Esophagus muscularis mucosa (tissue), 4 donors: ENCODE results near the gene CTSO. TPM values are rescaled to one million over a fixed set of nuclear protein-coding genes. Genes with fewer than 3 reads are reported as not detected.

Source experiments
- DNase-seq: peaks from one replicate; pipeline ENCODE4 v3.0.0-alpha.2; 2017; ENCODE audit errors: extremely low spot score
- H3K27ac ChIP-seq, 4 donors: fragments of 200-600 bp; sonication (generic); replicated peaks in 1 of 4; 1 replicate in 3 of 4; 2 replicates in 1 of 4; pipeline ENCODE4 v1.5.1; 2016 to 2019; ENCODE audit warnings: mild to moderate bottlenecking in 1 of 4
- H3K27me3 ChIP-seq, 4 donors: fragments of 200-600 bp; sonication (generic); one replicate each; pipeline versions ENCODE4 v1.5.1 to v1.6.0; 2016 to 2019
- H3K36me3 ChIP-seq, 4 donors: fragments of 200-600 bp; sonication (generic); one replicate each; pipeline ENCODE4 v1.5.1; 2016 to 2019
- H3K4me1 ChIP-seq, 4 donors: fragments of 200-600 bp; sonication (generic); one replicate each; pipeline ENCODE4 v1.5.1; 2016 to 2019
- H3K4me3 ChIP-seq, 4 donors: fragments of 200-600 bp; sonication (generic); 1 replicate in 2 of 4; 2 replicates in 2 of 4; pipeline ENCODE4 v1.5.1; 2016 to 2019; ENCODE audit warnings: mild to moderate bottlenecking in 4 of 4, moderate library complexity in 1 of 4
- H3K9me3 ChIP-seq, 4 donors: fragments of 200-600 bp; sonication (generic); 1 replicate in 3 of 4; 2 replicates in 1 of 4; pipeline ENCODE4 v1.5.1; 2016 to 2019
- EP300 ChIP-seq: sonication (generic); formaldehyde crosslinking; IDR thresholded peaks from one replicate; pipeline ENCODE4 v1.6.1; 2017; ENCODE audit warnings: antibody characterized with exemption
- POLR2A ChIP-seq: fragments of 450-650 bp; IDR thresholded peaks from one replicate; pipeline ENCODE4 v1.6.1; 2017; ENCODE audit warnings: antibody characterized with exemption, moderate library complexity, mild to moderate bottlenecking, low read depth
- POLR2AphosphoS5 ChIP-seq, 2 donors: sonication (generic); formaldehyde crosslinking; IDR thresholded peaks; one replicate each; pipeline ENCODE4 v1.6.1; 2017; ENCODE audit warnings: antibody characterized with exemption in 2 of 2
- WGBS: methylation state at CpG from one replicate; pipeline ENCODE4 v1.1.5; 2018; 5-methylcytosine and 5-hydroxymethylcytosine counted together
- intact Hi-C: fragments of 100-400 bp; cut with DNase I; formaldehyde crosslinking; loops from one replicate; pipeline ENCODE4 v1.15.1; 2023
- total RNA-seq, 4 donors: library from RNA; depleted of rRNA; stranded (reverse); fragments of >200 nt; gene quantifications; one replicate each; pipeline versions ENCODE4 v1.1.0 to v1.2.1, GENCODE V29; 2016
- TF ChIP-seq, protein P1 (sequence below), 3 experiments: fragments of 200-600 bp in 2 of 3; fragments of 450-650 bp in 1 of 3; sonication (generic) in 2 of 3; IDR thresholded peaks; one replicate each; pipeline ENCODE4 v1.5.1; 2017 to 2019; ENCODE audit warnings: antibody characterized with exemption in 3 of 3, mild to moderate bottlenecking in 2 of 3, moderate library complexity in 1 of 3

Gene CTSO
- total RNA-seq, 4 donors from 2014 or later, result 18.8 to 22.8 (median 21.3) TPM

DNA sequence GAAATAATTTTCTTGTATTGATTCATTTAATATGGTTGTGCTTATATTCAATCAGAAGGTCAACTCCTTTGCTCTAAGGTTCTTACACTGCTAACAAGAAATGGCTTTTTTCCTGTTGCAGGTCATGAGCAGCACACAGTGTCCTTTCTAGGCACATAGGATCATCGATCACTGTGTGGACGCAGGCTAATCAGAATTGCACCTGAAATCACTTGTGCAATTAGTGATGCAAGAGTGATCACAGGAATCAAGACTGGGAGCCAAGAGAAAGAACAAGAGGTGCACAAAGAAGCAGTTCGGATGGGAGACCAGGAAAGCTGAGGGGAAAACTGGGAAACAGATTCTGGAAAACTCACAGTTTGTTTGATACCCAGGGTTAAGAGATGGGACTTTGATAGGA lies 29.0 kb downstream of the CTSO start:
- 67% methylated on average over 3 of the region's 3 CpGs for WGBS

DNA sequence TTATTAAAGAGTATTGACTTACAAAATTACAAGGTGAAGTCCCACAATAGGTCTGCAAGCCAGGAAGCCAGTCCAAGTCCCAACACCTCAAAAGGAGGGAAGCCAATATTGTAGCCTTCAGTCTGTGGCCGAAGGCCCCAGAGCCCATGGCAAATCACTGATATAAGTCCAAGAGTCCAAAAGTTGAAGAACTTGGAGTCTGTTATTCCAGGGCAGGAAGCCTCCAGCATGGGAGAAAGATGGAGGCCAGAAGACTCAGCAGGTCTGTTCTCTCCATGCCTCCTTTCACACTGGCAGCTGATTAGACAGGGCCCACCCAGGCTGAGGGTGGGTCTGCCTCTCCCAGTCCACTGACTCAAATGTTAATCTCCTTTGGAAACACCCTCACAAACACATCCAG lies 32.1 kb downstream of the CTSO start:
- H3K27me3 ChIP-seq, result no peaks in the 10 kb centered on the region
- DNase-seq, result no peak
- no peak overlapping the region for H3K27ac ChIP-seq
- WGBS, result 80% methylated on average over 1 of the region's 1 CpG
- H3K9me3 ChIP-seq, result no peaks in the 10 kb centered on the region
- intact Hi-C loops, result no loop called here
- H3K36me3 ChIP-seq, result peaks cover 0 to 19% (median 0%) of the 10 kb centered on the region in 4 donors
- no peaks in the 10 kb centered on the region for H3K4me1 ChIP-seq
- TF ChIP-seq POLR2A, result no peak
- TF ChIP-seq, protein P1, sequence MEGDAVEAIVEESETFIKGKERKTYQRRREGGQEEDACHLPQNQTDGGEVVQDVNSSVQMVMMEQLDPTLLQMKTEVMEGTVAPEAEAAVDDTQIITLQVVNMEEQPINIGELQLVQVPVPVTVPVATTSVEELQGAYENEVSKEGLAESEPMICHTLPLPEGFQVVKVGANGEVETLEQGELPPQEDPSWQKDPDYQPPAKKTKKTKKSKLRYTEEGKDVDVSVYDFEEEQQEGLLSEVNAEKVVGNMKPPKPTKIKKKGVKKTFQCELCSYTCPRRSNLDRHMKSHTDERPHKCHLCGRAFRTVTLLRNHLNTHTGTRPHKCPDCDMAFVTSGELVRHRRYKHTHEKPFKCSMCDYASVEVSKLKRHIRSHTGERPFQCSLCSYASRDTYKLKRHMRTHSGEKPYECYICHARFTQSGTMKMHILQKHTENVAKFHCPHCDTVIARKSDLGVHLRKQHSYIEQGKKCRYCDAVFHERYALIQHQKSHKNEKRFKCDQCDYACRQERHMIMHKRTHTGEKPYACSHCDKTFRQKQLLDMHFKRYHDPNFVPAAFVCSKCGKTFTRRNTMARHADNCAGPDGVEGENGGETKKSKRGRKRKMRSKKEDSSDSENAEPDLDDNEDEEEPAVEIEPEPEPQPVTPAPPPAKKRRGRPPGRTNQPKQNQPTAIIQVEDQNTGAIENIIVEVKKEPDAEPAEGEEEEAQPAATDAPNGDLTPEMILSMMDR (IDR thresholded peaks at IDR 0.05), result no peak
- no peak overlapping the region for H3K4me3 ChIP-seq

More for the DNA sequence above, 29.0 kb downstream of the CTSO start:
- Histone ChIP-seq H3K36me3 (peaks cover 0 to 41% (median 8%) of the 10 kb centered on the region in 4 donors), H3K4me3 (no peak overlapping the region), H3K27me3 (no peaks in the 10 kb centered on the region), H3K4me1 (no peaks in the 10 kb centered on the region), H3K27ac (no peak overlapping the region), H3K9me3 (no peaks in the 10 kb centered on the region)
- intact Hi-C loops, result no loop called here
- DNase-seq, result no peak
- TF ChIP-seq, protein P1 (IDR thresholded peaks at IDR 0.05), result no peak
- TF ChIP-seq EP300 (no peak), POLR2A (no peak), POLR2AphosphoS5 (IDR thresholded peaks at IDR 0.05) (no peak)

DNA sequence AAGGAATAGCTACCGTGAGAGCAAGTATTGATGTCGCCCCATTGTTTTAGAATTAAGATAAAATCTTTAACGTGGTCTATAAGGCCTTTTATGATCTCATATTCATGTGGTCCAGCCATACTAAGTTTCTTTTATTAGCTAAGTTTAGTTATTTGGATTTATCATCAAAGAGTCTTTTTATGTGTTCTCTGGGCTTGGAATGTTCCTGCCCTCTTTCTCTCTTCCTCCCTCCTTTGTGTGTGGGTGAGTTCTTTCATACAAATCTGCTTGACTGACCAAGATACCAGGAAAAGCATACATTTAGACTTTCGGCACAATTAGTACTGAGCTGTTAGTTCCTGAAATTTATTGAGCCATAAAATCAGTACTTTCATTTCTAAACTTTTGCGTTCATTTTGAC lies 38.9 kb downstream of the CTSO start:
- WGBS, result 60% methylated on average over 5 of the region's 5 CpGs
- Histone ChIP-seq H3K9me3 (no peaks in the 10 kb centered on the region), H3K4me1 (no peaks in the 10 kb centered on the region), H3K27ac (no peak overlapping the region), H3K4me3 (no peak overlapping the region), H3K36me3 (no peaks in the 10 kb centered on the region), H3K27me3 (no peaks in the 10 kb centered on the region)
- TF ChIP-seq POLR2A, result no peak
- no peak for TF ChIP-seq POLR2AphosphoS5 (IDR thresholded peaks at IDR 0.05)
- TF ChIP-seq EP300, result no peak
- TF ChIP-seq, protein P1 (IDR thresholded peaks at IDR 0.05), result no peak
- no peak for DNase-seq
- intact Hi-C loops, result no loop called here

DNA sequence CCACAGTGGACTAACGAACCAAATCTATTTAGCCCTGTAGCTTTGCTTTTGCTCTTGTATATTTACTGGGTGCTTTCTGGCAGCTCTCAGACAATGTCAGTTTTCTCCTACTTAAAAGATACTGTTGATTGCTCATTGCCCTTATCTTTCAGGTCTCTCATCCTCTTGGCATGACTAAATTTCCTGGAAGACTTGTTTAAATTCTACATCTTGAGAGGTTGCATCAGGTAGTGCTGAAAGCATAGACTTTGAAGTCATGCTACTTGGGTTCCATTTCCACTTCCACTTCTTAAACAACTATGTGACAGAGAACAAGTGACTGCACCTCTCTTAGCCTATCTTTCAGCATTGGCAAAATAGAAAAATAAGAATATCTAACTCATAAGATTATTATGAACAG lies 41.8 kb downstream of the CTSO start:
- H3K4me3 ChIP-seq, result no peak overlapping the region
- DNase-seq, result no peak
- 79% methylated on average over 1 of the region's 1 CpG for WGBS
- TF ChIP-seq EP300 (no peak), POLR2AphosphoS5 (IDR thresholded peaks at IDR 0.05) (no peak)
- TF ChIP-seq, protein P1 (IDR thresholded peaks at IDR 0.05), result no peak
- H3K36me3 ChIP-seq, result no peaks in the 10 kb centered on the region
- H3K27me3 ChIP-seq, result no peaks in the 10 kb centered on the region
- H3K4me1 ChIP-seq, result no peaks in the 10 kb centered on the region
- no peaks in the 10 kb centered on the region for H3K9me3 ChIP-seq
- H3K27ac ChIP-seq, result no peak overlapping the region
- intact Hi-C loops, result no loop called here

DNA sequence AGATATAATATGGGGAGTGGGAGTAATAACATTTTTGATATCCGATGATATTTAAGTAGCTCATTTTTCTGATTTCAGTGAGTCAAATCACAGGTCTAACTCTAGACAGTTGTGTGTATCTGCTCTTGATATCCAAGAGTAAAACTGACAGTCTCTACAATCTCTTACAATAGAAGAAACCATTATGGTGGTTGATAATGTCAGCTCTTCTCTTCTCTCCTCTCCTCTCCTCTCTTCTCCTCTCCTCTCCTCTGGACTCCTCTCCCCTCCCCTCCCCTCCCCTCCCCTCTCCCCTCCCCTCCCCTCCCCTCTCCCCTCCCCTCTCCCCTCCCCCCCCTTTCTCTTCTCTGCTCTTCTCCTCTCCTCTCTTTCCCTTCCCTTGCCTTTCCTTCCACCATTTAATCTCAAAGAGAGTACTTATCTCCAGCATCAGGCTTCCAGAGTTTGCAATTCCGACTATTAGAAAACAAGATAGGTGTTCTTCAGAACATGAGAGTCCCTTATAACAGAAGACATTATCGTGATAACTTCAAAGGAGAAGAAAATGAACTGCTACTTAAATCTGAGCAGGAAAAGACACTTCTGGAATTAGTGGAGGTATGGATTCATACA lies 43.9 kb downstream of the CTSO start:
- H3K9me3 ChIP-seq, result no peaks in the 10 kb centered on the region
- TF ChIP-seq POLR2AphosphoS5 (IDR thresholded peaks at IDR 0.05), result no peak
- no peak for TF ChIP-seq POLR2A
- TF ChIP-seq, protein P1 (IDR thresholded peaks at IDR 0.05), result no peak
- TF ChIP-seq EP300, result no peak
- H3K27ac ChIP-seq, result no peak overlapping the region
- H3K36me3 ChIP-seq, result no peaks in the 10 kb centered on the region
- no peak for DNase-seq
- no peaks in the 10 kb centered on the region for H3K4me1 ChIP-seq
- WGBS, result 86% methylated on average over 3 of the region's 3 CpGs
- intact Hi-C loops, result no loop called here
- H3K4me3 ChIP-seq, result no peak overlapping the region
- H3K27me3 ChIP-seq, result no peaks in the 10 kb centered on the region
